Natural killer cell treated with Interleukin-12 subunit alpha and Interleukin-12 subunit beta and Interleukin-15 and Interleukin-18, amount 100 ng/mL, for 72 hours (primary cell): ENCODE results near the gene CDH15. TPM values are rescaled to one million over a fixed set of nuclear protein-coding genes. Genes with fewer than 3 reads are reported as not detected.

Source experiments
- ATAC-seq, 2 donors: fragments of 150-1000 bp; cut with Tn5 transposase in 1 of 2; sonication (Bioruptor Pico), chemical (Tn5 transposase) in 1 of 2; 2 replicates each; pipeline ENCODE4 v1.10.0; 2021
- DNase-seq: peaks from one replicate; pipeline ENCODE4 v3.0.0; 2022; ENCODE audit warnings: low spot score
- H3K27ac Mint-ChIP-seq, 2 donors: 1 replicate in 1 of 2; 2 replicates in 1 of 2; pipeline ENCODE4 v1.8.0; 2022; ENCODE audit warnings: mixed read lengths in 2 of 2, mild to moderate bottlenecking in 1 of 2, moderate library complexity in 1 of 2
- H3K27me3 Mint-ChIP-seq, 2 donors: 1 replicate in 1 of 2; 2 replicates in 1 of 2; pipeline ENCODE4 v1.8.0; 2022; ENCODE audit warnings: mixed read lengths in 2 of 2
- H3K36me3 Mint-ChIP-seq: one replicate; pipeline ENCODE4 v1.8.0; 2022; ENCODE audit warnings: mixed read lengths
- H3K4me1 Mint-ChIP-seq, 2 donors: 1 replicate in 1 of 2; 2 replicates in 1 of 2; pipeline ENCODE4 v1.8.0; 2022; ENCODE audit warnings: low read depth in 2 of 2, mixed read lengths in 2 of 2, mild to moderate bottlenecking in 1 of 2
- H3K4me3 Mint-ChIP-seq: one replicate; pipeline ENCODE4 v1.8.0; 2022; ENCODE audit warnings: mixed read lengths
- H3K9me3 Mint-ChIP-seq: 2 replicates; pipeline ENCODE4 v1.8.0; 2022; ENCODE audit warnings: mixed read lengths
- total RNA-seq, 2 donors: library from RNA; stranded (reverse); gene quantifications; one replicate each; pipeline ENCODE4 v1.2.3, GENCODE V29; 2022

The CDH15 gene
- total RNA-seq, 2 donors from 2014 or later, result not detected

DNA sequence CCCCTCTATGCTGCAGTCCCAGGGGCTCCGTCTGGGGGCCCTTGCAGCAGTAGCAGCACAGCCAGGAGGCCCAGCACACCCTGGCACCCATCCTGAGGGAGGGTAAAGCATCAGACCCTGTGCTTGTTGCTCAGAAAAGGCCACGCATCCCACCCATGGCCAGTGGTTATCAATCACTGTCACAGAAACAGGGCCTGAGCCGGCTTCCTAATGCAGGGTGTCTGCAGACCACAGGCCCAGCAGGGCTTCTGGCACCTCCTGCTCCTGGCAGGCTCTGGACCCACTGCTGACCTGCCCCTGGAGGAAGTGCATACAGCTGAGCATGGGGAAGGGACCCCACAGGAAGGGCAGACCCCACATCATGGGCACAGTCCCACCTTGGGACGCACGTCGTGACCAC, 26.9 kb upstream of the CDH15 start:
- peaks cover 0 to 9% of the 10 kb centered on the region in 2 donors for H3K4me1 Mint-ChIP-seq
- no peak for ATAC-seq
- H3K36me3 Mint-ChIP-seq, result peaks cover 7% of the 10 kb centered on the region

DNA sequence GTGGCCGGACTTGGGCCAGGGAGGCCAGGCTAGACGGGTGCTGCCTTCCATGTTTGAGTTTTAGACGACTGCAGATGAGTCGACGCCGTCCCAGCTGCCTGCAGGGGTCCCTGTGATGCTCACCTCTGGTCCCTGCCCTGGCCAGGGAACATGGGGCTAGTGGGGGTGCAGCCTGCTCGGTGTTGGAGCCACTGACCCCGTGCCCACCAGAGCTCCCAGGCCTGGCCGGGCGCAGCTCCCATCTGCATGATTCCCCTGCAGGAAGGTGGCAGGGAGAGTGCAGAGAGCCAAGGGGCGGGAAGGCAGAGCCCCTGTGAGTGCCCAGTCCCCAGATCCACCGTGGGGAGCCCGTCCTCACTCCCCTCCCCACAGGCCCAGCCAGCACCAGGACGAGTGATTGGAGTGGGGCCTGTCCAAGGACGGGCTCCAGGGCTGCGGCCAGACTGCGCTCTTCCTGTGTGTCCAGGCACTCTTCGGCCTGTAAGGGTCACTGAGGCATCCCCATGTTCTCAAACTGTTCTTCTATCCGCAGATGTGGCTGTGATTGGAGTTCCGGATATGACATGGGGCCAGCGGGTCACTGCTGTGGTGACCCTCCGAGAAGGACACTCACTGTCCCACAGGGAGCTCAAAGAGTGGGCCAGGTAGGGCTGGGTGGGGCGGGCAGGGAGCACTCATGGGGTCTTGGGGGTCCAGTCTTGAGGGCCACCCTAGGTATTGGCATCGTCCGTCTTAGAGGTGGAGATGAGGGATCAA, 26.0 kb upstream of the CDH15 start:
- Mint-ChIP-seq H3K4me1 (peaks cover 0 to 9% of the 10 kb centered on the region in 2 donors), H3K9me3 (no peaks in the 10 kb centered on the region), H3K27me3 (no peaks in the 10 kb centered on the region), H3K27ac (no peak overlapping the region), H3K36me3 (peaks cover 7% of the 10 kb centered on the region), H3K4me3 (no peak overlapping the region)
- no peak for DNase-seq
- no peak for ATAC-seq

More for the DNA sequence above, 26.9 kb upstream of the CDH15 start:
- Mint-ChIP-seq H3K9me3 (no peaks in the 10 kb centered on the region), H3K4me3 (no peak overlapping the region), H3K27ac (no peak overlapping the region), H3K27me3 (no peaks in the 10 kb centered on the region)
- DNase-seq, result no peak

DNA sequence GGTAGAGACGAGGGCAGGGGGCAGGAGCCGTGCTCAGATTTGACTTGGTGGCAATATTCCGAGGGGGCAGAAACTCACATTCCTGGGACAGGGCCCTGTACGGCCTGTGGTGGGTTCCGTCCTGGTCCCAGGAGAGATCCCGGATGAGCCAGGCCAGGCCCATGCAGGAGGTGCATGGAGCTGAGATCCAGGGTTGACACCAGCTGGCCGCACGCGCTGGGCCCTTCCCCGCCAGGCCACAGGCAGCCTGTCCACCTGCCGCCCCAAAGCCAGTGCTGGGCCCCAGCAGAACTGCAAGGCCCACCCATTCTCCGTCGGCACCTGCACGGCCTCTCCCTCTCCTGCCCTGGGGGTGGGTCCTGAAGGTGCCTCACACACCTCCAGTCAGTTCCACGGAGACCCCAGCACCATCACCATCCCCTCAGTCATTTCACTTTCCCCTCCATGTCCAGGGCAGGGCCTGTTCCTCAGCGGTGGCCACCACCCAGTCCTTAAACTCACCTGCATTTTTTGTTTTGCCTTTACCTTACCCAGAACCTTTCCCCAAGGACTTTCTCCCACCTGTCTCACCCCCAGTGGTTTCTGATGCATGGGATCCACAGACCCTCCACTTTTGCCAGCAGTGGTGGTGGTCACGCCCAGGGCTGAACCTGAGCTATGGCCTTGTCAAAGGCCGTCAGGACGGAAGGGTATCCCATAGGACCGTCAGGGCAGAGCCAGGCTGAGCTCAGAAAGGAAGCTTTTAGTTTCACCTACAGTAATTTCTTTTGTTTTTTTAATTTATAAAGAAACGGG, 25.1 kb upstream of the CDH15 start:
- DNase-seq (no peak), ATAC-seq (no peak)
- no peak overlapping the region for H3K27ac Mint-ChIP-seq
- no peak overlapping the region for H3K4me3 Mint-ChIP-seq
- no peaks in the 10 kb centered on the region for H3K27me3 Mint-ChIP-seq
- H3K4me1 Mint-ChIP-seq, result peaks cover 0 to 9% of the 10 kb centered on the region in 2 donors
- H3K36me3 Mint-ChIP-seq, result peaks cover 14% of the 10 kb centered on the region
- H3K9me3 Mint-ChIP-seq, result no peaks in the 10 kb centered on the region

DNA sequence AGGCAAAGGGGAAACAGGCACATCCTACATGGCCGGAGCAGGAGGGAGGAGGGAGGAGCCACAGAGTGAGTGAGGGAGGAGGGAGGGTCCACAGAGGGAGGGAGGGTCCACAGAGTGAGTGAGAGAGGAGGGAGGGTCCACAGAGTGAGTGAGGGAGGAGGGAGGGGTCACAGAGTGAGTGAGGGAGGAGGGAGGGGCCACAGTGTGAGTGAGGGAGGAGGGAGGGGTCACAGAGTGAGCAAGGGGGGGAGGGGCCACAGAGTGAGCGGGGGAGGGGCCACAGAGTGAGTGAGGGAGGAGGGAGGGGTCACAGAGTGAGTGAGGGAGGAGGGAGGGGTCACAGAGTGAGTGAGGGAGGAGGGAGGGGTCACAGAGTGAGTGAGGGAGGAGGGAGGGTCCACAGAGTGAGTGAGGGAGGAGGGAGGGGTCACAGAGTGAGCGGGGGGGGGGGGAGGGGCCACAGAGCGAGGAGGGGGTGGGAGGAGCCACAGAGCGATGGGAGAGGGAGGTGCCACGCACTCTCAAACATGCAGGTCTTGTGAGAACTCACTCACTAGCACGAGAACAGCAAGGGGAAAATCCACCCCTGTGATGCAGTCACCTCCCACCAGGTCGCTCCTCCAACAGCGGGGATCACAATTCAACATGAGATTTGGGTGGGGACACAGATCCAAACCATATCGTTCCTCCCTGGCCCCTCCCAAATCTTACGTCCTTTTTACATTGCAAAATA, 24.3 kb upstream of the CDH15 start:
- DNase-seq (no peak), ATAC-seq (no peak)
- Mint-ChIP-seq H3K27ac (no peak overlapping the region), H3K4me3 (no peak overlapping the region), H3K27me3 (no peaks in the 10 kb centered on the region), H3K4me1 (peaks cover 0 to 9% of the 10 kb centered on the region in 2 donors), H3K36me3 (peaks cover 14% of the 10 kb centered on the region), H3K9me3 (no peaks in the 10 kb centered on the region)

DNA sequence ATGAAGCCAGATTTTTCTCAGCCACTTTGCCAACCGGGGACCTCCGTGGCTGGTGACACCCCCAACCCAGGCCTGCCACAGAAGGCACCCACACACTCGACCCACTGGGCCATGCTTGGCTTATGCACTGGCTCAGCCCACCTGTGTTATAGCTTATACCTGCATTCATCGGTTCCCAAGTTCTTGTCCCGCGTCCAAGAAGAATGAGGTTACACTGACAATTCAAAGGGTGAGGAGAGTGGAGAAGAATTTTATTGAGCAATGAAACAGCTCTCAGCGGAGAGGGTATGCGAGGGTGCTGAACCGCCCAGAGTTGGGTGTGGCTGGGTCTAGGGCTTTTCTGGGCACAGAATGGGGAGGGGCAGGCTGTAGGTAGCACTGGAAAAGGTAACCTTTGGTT, 22.2 kb upstream of the CDH15 start:
- ATAC-seq, result no peak
- no peak for DNase-seq
- Mint-ChIP-seq H3K4me3 (no peak overlapping the region), H3K27ac (no peak overlapping the region), H3K36me3 (peaks cover 14% of the 10 kb centered on the region), H3K9me3 (no peaks in the 10 kb centered on the region), H3K4me1 (peaks cover 0 to 12% of the 10 kb centered on the region in 2 donors), H3K27me3 (no peaks in the 10 kb centered on the region)

DNA sequence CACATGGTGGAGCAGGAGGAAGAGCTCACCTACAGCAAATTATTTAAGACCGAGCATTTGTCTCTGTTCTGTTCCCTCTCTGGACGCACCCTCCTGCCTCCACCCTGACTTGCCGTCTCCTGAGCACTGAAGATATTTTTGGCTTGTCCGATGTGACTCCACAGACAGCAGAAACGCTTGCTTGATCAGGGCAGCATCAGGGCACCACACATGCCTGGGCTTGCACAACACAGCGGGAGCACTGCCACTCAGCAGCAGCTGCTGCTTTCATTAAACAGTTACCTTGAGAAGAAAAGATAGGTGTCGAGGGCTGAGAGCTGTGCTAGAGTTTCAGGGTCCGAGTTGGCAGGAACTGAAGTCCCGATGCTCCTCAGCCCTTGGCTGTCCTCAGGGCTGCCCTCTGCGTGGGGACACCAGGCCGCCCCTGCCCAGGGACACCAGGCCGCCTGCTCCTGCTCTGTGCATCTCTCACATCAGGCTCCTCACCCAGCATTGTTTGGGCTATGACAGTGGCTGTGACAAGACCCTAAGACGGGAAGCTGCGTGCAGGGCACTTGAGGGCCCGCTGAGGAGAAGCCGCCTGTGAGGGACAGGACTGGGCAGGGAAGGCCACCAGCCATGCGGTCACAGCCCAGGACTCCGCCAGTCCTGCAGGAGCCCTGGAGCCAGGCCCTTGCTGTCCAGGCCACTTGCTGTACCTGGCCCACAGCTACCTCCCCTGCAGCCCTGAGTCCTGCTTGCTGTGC, 21.3 kb upstream of the CDH15 start:
- Mint-ChIP-seq H3K4me1 (peaks cover 0 to 12% of the 10 kb centered on the region in 2 donors), H3K27ac (peak overlapping the region in 1 of 2 donors; percentile 26), H3K9me3 (no peaks in the 10 kb centered on the region), H3K4me3 (no peak overlapping the region), H3K36me3 (peaks cover 14% of the 10 kb centered on the region), H3K27me3 (no peaks in the 10 kb centered on the region)
- no peak for ATAC-seq
- no peak for DNase-seq

DNA sequence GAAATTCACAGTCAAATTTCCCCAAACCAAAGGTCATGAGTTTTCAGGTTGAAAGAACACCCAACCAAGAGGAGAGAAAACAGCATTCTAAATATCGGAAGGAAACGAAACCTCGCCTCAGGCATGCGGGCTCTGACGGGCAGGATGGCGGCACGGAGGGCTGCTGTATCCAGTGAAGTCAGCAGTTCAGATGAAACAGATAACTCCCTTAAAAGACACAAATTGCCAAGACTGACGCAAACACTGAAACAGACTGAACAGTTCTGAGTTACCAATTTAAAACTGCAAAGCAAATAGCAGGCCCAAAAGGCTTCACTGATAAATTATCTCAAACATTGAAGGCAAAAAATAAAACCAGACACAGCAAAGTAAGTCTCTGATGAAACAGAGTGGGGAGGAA, 20.6 kb upstream of the CDH15 start:
- Mint-ChIP-seq H3K4me1 (peaks cover 0 to 12% of the 10 kb centered on the region in 2 donors), H3K27me3 (no peaks in the 10 kb centered on the region), H3K4me3 (no peak overlapping the region), H3K36me3 (peaks cover 14% of the 10 kb centered on the region), H3K9me3 (no peaks in the 10 kb centered on the region), H3K27ac (peak overlapping the region in 1 of 2 donors; percentile 26)
- no peak for ATAC-seq
- no peak for DNase-seq

DNA sequence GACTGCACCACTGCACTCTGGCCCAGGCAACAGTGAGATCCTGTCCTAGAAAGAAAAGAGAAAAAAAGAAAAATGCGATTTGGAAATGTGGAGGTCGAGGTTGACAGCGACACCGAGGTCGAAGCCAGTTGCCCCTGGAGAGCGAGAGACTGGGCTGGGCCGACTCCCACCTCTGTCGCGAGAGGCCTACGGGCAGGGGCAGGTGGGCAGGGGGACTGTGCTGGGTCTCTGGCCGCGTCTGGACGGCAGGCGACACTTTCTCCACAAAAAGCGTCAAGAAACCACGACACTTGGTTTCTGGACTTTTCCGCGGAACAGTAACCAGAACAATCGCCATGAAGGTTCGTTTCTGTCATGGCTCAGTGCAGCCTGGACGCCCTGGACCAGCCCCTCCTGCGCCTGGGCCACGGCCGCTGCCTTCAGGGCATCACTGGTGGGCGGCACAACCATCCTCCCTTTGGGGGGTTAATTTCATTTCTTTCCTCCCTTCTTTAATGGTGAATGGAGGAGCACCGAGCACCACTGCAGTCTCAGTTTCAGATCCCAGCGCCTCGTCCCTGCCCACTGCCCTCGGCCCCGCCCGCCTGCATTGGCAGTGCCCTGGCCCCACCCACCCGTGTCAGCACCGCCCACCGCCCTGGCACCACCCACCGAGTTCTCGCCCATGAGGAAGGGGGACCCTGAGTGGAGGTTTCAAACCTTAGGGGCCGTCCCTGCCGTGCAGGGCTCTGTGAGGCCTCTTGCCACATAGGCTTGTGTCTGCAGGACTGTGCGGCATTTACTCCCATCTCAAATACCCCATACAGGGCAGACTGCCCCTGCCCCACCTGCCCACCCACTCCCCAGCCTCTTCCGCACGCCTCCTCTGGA, 18.5 kb upstream of the CDH15 start:
- H3K27ac Mint-ChIP-seq, result no peak overlapping the region
- peaks cover 14% of the 10 kb centered on the region for H3K36me3 Mint-ChIP-seq
- ATAC-seq (peak in 1 of 2 donors; percentile 23), DNase-seq (no peak)
- H3K27me3 Mint-ChIP-seq, result no peaks in the 10 kb centered on the region
- H3K4me1 Mint-ChIP-seq, result peaks cover 0 to 8% of the 10 kb centered on the region in 2 donors
- H3K9me3 Mint-ChIP-seq, result no peaks in the 10 kb centered on the region
- H3K4me3 Mint-ChIP-seq, result no peak overlapping the region

DNA sequence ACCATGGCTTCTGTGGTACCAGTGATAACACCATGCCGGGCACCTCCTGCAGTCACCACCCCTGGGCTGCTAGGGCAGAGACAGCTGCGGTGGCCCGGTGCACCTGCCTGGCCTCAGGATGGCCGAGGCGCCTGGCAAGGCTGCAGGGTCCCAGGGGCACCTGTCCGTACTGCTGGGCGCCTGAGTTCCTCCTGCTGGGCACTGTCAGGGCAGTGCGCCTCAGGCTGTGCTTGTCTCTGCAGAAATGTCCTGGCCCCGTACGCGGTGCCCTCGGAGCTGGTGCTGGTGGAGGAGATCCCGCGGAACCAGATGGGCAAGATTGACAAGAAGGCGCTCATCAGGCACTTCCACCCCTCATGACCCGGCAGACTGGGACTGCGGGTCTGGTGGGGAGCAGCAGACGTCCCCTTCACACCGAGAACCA, 17.7 kb upstream of the CDH15 start:
- ATAC-seq, result no peak
- Mint-ChIP-seq H3K27ac (no peak overlapping the region), H3K4me3 (no peak overlapping the region), H3K27me3 (no peaks in the 10 kb centered on the region), H3K9me3 (no peaks in the 10 kb centered on the region), H3K4me1 (peaks cover 0 to 7% of the 10 kb centered on the region in 2 donors), H3K36me3 (peaks cover 11% of the 10 kb centered on the region)
- DNase-seq, result no peak

DNA sequence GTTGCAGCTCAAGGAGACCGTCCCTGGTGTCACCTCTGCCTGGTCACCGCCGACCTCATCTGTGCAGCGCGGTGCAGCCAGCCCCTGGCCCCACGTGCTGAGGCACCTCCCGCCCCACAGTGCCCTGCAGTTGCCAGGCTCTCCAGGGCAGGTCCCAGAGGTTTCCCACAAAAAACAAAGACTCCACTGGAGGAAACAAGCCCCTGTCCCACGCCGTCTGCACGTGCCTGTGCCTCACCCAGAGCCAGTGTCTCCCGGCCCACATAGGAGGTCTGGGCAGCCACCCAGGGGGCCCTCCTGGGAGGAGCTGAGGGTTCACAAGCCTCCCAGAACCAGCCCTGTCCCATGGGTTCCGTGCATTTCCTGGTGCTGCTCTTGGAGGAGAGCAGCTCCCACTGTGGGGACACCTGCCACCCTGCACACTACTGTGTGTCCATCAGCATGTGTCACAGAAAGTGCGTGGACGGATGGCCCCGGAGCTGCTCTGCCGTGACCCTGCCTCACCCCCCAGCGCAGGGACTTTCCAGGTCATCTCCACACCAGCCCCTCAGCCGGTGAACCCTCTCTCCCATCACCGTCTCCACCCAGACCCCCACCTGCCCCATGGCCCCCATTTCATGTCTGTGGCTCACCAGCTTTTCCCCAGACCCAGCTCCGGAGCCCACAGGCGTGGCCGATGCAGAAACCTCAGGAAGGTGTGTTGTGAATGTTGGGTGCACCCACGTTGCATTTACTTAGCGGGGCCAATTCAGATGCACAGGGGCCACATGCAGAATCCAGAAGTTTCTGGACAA, 17.0 kb upstream of the CDH15 start:
- H3K27ac Mint-ChIP-seq, result no peak overlapping the region
- H3K9me3 Mint-ChIP-seq, result no peaks in the 10 kb centered on the region

DNA sequence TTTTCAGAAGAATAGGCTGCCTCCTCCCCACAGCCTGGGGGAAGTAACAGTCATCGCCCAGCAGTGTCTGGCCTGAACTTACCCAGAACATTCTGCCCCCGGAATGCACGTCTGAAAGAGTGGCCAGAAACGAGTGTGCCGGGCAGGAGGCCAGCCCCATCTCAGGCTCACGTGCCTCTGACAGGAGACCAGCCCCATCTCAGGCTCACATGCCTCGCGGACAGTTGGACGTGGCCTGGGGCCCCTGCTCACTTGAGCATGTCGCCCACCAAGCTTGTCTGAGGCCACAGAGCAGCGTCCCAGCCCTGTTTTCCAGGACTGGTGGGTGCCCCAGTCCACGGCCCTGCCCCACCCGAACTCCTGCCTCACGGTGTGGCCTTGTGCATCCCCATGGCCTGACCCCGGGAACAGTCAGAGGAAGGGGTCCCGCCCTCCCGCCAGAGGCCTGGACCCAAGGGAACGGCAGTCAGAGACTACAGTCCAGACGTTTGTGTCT, 16.3 kb upstream of the CDH15 start:
- Mint-ChIP-seq H3K9me3 (no peaks in the 10 kb centered on the region), H3K4me1 (peaks cover 0 to 2% of the 10 kb centered on the region in 2 donors), H3K4me3 (no peak overlapping the region)

More for the DNA sequence above, 17.0 kb upstream of the CDH15 start:
- peak in 1 of 2 donors; percentile 21 for ATAC-seq
- H3K4me1 Mint-ChIP-seq, result peaks cover 0 to 2% of the 10 kb centered on the region in 2 donors
- DNase-seq, result no peak
- no peak overlapping the region for H3K4me3 Mint-ChIP-seq
- no peaks in the 10 kb centered on the region for H3K27me3 Mint-ChIP-seq
- H3K36me3 Mint-ChIP-seq, result peaks cover 7% of the 10 kb centered on the region

More for the DNA sequence above, 16.3 kb upstream of the CDH15 start:
- H3K27ac Mint-ChIP-seq, result no peak overlapping the region
- DNase-seq (no peak), ATAC-seq (no peak)
- H3K27me3 Mint-ChIP-seq, result no peaks in the 10 kb centered on the region
- peaks cover 7% of the 10 kb centered on the region for H3K36me3 Mint-ChIP-seq
